ENCODE data around the gene ASPDH. TPM values are rescaled to one million over a fixed set of nuclear protein-coding genes. Genes with fewer than 3 reads are reported as not detected.

Gene ASPDH
- total and polyA plus RNA-seq, 2 of the 13 experiments (the other 11 are each of a cell fraction or from before 2014, with no cell fraction given): 2.2 to 3.3 TPM

DNA sequence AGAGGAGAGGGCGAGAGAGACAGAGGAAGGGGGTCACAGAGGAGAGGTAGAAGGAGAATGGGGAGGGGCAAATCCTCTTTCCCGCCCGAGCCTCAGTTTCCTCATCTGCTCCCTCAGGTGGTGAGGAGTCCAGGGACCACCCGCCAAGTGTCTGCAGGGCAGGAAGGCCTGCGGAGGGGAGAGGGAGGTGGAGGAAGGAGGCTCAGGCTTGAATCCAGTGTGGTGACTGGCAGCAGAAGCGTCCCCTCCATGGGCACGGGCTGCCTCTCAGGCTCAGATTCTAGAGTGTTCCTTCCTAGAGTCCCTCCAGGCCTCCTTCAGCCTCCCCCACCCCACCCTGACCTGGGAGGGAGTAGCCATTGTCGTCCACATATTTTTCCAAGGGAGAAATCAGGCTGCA lies 20.5 kb downstream of the ASPDH start (continued):
- TF ChIP-seq, protein P1, sequence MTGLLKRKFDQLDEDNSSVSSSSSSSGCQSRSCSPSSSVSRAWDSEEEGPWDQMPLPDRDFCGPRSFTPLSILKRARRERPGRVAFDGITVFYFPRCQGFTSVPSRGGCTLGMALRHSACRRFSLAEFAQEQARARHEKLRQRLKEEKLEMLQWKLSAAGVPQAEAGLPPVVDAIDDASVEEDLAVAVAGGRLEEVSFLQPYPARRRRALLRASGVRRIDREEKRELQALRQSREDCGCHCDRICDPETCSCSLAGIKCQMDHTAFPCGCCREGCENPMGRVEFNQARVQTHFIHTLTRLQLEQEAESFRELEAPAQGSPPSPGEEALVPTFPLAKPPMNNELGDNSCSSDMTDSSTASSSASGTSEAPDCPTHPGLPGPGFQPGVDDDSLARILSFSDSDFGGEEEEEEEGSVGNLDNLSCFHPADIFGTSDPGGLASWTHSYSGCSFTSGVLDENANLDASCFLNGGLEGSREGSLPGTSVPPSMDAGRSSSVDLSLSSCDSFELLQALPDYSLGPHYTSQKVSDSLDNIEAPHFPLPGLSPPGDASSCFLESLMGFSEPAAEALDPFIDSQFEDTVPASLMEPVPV (CRISPR knock-in tag; IDR thresholded peaks at IDR 0.05): no peak
- TF ChIP-seq, protein P2, sequence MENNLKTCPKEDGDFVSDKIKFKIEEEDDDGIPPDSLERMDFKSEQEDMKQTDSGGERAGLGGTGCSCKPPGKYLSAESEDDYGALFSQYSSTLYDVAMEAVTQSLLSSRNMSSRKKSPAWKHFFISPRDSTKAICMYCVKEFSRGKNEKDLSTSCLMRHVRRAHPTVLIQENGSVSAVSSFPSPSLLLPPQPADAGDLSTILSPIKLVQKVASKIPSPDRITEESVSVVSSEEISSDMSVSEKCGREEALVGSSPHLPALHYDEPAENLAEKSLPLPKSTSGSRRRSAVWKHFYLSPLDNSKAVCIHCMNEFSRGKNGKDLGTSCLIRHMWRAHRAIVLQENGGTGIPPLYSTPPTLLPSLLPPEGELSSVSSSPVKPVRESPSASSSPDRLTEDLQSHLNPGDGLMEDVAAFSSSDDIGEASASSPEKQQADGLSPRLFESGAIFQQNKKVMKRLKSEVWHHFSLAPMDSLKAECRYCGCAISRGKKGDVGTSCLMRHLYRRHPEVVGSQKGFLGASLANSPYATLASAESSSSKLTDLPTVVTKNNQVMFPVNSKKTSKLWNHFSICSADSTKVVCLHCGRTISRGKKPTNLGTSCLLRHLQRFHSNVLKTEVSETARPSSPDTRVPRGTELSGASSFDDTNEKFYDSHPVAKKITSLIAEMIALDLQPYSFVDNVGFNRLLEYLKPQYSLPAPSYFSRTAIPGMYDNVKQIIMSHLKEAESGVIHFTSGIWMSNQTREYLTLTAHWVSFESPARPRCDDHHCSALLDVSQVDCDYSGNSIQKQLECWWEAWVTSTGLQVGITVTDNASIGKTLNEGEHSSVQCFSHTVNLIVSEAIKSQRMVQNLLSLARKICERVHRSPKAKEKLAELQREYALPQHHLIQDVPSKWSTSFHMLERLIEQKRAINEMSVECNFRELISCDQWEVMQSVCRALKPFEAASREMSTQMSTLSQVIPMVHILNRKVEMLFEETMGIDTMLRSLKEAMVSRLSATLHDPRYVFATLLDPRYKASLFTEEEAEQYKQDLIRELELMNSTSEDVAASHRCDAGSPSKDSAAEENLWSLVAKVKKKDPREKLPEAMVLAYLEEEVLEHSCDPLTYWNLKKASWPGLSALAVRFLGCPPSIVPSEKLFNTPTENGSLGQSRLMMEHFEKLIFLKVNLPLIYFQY (CRISPR knock-in tag; IDR thresholded peaks at IDR 0.05; ENCODE audit: borderline replicate concordance): no peak

DNA sequence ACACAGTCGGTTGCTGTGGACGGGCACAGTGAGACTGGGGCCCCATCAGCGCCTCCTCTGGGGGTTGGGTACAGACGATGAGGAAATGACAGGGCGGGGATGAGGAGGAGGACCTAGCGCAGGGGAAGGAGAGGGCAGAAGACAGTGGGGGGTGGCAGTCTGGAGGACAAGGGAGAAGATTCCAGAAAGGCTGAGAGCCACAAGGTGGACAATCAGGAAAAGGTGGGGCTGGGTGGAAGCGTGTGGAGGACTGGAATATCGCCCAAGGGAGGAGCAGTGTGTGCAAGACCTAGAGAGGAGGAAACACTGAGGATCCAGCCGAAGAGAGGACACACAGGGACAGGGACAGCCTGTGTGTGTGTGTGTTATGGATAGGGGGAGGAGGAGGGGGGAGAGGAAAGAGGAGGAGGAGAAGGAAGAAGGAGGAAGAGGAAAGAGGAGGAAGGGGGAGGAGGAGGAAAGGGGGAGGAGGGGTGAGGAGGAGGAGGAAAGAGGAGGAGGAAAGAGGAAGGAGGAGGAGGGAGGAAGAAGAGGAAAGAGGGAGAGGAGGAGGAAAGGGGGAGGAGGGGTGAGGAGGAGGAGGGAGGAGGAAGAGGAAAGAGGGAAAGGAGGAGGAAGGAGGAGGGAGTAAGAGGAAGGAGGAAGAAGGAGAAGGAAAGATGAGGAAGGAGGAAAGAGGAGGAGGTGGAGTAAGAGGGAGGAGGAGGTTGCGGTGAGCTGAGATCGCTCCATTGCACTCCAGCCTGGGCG lies 21.2 kb downstream of the ASPDH start:
- no peak overlapping the region for H3K4me3 ChIP-seq (replicated peaks in 1 of 3; ENCODE audit: insufficient read depth in 1 of 3, low read depth in 2 of 3, low read length in 3 of 3)
- TF ChIP-seq PCBP2 (optimal IDR thresholded peaks at IDR 0.05; ENCODE audit: low read depth, low read length, poor library complexity, severe bottlenecking): peak; percentile 66
- no peak for TF ChIP-seq ZNF124 (CRISPR knock-in tag; IDR thresholded peaks at IDR 0.05)
- DNase-seq (ENCODE audit: low spot score): no peak

More for the DNA sequence above, 21.2 kb downstream of the ASPDH start:
- POLR2A ChIA-PET: no interaction called here
- in situ Hi-C loops (cut with HindIII; ENCODE audit: extremely low pct_ligation_motif_present, low pct_unique_long_range_greater_than_20kb) (no loop called here), intact Hi-C loops (cut with micrococcal nuclease; ENCODE audit: unreplicated experiment) (no loop called here)
- Histone ChIP-seq H3K36me3 (replicated peaks in 1 of 2; ENCODE audit: control insufficient read depth in 1 of 2, insufficient read depth in 2 of 2, low read length in 2 of 2) (no peaks in the 10 kb centered on the region), H3K27ac (ENCODE audit: extremely low read length, insufficient read depth, low read length) (no peak overlapping the region), H4K20me1 (ENCODE audit: insufficient read depth, low read length) (no peaks in the 10 kb centered on the region), H3K4me1 (ENCODE audit: insufficient read depth, low read length) (peaks cover 11% of the 10 kb centered on the region), H3K4me2 (ENCODE audit: low read depth, low read length) (no peak overlapping the region), H3K79me2 (ENCODE audit: insufficient read depth, low read length) (no peaks in the 10 kb centered on the region), H3K27me3 (ENCODE audit: control insufficient read depth in 1 of 2, insufficient read depth in 2 of 2, low read length in 2 of 2) (peaks cover 6 to 26% of the 10 kb centered on the region in 2 experiments; a peak in 3 of 5 replicates), H2AFZ (ENCODE audit: low read length) (no peak overlapping the region), H3K9me3 (ENCODE audit: low read length) (no peaks in the 10 kb centered on the region), H3K9ac (ENCODE audit: insufficient read depth, low read depth, low read length) (no peak overlapping the region)
- FAIRE-seq (no peak), ATAC-seq (no peak; the same call in 2 of the 3 replicates)
- CTCF ChIA-PET (ENCODE audit: low intra/inter-chr PET ratio, low total read pairs): no interaction called here
- 14% methylated on average over 11 of the region's 12 CpGs for WGBS (ENCODE audit: low lambda C conversion rate)
- no TSS peak for BruUV-seq (replicated peaks)
